Neuronal stem cell (in vitro differentiated cells): ENCODE results near the gene EWSR1.

Source experiments
- DNase-seq: peaks from one replicate; pipeline ENCODE4 v3.0.0-alpha.2; 2013; ENCODE audit warnings: low spot score
- H2AFZ ChIP-seq: one replicate; pipeline ENCODE4 v1.6.1; 2013; ENCODE audit warnings: mild to moderate bottlenecking, low read length, inconsistent platforms
- H2AK5ac ChIP-seq: 2 replicates; pipeline ENCODE4 v1.6.1; 2013; ENCODE audit warnings: low read depth, mild to moderate bottlenecking, inconsistent platforms, low read length, moderate library complexity, mixed read lengths
- H2BK120ac ChIP-seq: 2 replicates; pipeline ENCODE4 v1.6.1; 2013; ENCODE audit warnings: low read depth, mild to moderate bottlenecking, inconsistent platforms, low read length, moderate library complexity, mixed read lengths
- H2BK12ac ChIP-seq: one replicate; pipeline ENCODE4 v1.6.1; 2013; ENCODE audit warnings: low read length, inconsistent platforms
- H2BK15ac ChIP-seq: 2 replicates; pipeline ENCODE4 v1.6.1; 2013; ENCODE audit warnings: mild to moderate bottlenecking, low read length, inconsistent platforms, mixed read lengths
- H2BK5ac ChIP-seq: one replicate; pipeline ENCODE4 v1.6.1; 2013; ENCODE audit warnings: inconsistent platforms, mild to moderate bottlenecking, low read length, moderate library complexity
- H3K14ac ChIP-seq: one replicate; pipeline ENCODE4 v1.6.1; 2013; ENCODE audit warnings: low read length, inconsistent platforms
- H3K18ac ChIP-seq: 2 replicates; pipeline ENCODE4 v1.6.1; 2013; ENCODE audit warnings: low read length, inconsistent platforms
- H3K23ac ChIP-seq: 2 replicates; pipeline ENCODE4 v1.6.1; 2013; ENCODE audit warnings: low read depth, mild to moderate bottlenecking, mixed read lengths, low read length, inconsistent platforms; ENCODE audit not compliant: poor library complexity
- H3K27ac ChIP-seq: replicated peaks from 3 replicates; pipeline ENCODE4 v1.5.1; 2013; ENCODE audit warnings: low read length, inconsistent platforms
- H3K27me3 ChIP-seq, 3 experiments: 2 replicates each; pipeline ENCODE4 v1.6.1; 2013; ENCODE audit warnings: low read length in 3 of 3, mild to moderate bottlenecking in 2 of 3, inconsistent platforms in 1 of 3, low read depth in 1 of 3, mixed read lengths in 1 of 3, moderate library complexity in 1 of 3; ENCODE audit not compliant: control insufficient read depth in 3 of 3, insufficient read depth in 3 of 3
- H3K36me3 ChIP-seq, 2 donors: replicated peaks in 1 of 2; 2 replicates each; pipeline ENCODE4 v1.6.1; 2013; ENCODE audit warnings: low read length in 2 of 2; ENCODE audit not compliant: control insufficient read depth in 2 of 2, insufficient read depth in 2 of 2
- H3K4ac ChIP-seq: 2 replicates; pipeline ENCODE4 v1.6.1; 2013; ENCODE audit warnings: inconsistent platforms, mild to moderate bottlenecking, low read length, moderate library complexity
- H3K4me1 ChIP-seq, 2 donors: 1 replicate in 1 of 2; 2 replicates in 1 of 2; pipeline ENCODE4 v1.6.1; 2013; ENCODE audit warnings: low read length in 2 of 2, low read depth in 1 of 2; ENCODE audit not compliant: control insufficient read depth in 2 of 2, insufficient read depth in 1 of 2
- H3K4me2 ChIP-seq: one replicate; pipeline ENCODE4 v1.6.1; 2013; ENCODE audit warnings: mild to moderate bottlenecking, low read length, inconsistent platforms; ENCODE audit not compliant: insufficient read depth, poor library complexity, severe bottlenecking
- H3K4me3 ChIP-seq, 2 donors: 2 replicates each; pipeline ENCODE4 v1.5.1; 2013; ENCODE audit warnings: low read length in 2 of 2, mild to moderate bottlenecking in 2 of 2, inconsistent platforms in 1 of 2, moderate library complexity in 1 of 2
- H3K79me1 ChIP-seq: one replicate; pipeline ENCODE4 v1.6.1; 2013; ENCODE audit warnings: low read depth, mild to moderate bottlenecking, inconsistent platforms, low read length, moderate library complexity
- H3K9ac ChIP-seq: one replicate; pipeline ENCODE4 v1.6.1; 2013; ENCODE audit warnings: mild to moderate bottlenecking, low read depth, low read length, inconsistent platforms; ENCODE audit not compliant: poor library complexity
- H3K9me3 ChIP-seq, 2 donors: replicated peaks in 1 of 2; 2 replicates each; pipeline versions ENCODE3 to v1.6.1; 2013; ENCODE audit warnings: low read length in 2 of 2, mild to moderate bottlenecking in 2 of 2, inconsistent platforms in 1 of 2, low read depth in 1 of 2, mixed read lengths in 1 of 2, moderate library complexity in 1 of 2; ENCODE audit not compliant: control insufficient read depth in 2 of 2, insufficient read depth in 1 of 2
- H4K8ac ChIP-seq: one replicate; pipeline ENCODE4 v1.6.1; 2013; ENCODE audit warnings: low read depth, mild to moderate bottlenecking, inconsistent platforms, low read length, moderate library complexity
- H4K91ac ChIP-seq: one replicate; pipeline ENCODE4 v1.6.1; 2013; ENCODE audit warnings: low read length, low read depth, mild to moderate bottlenecking, inconsistent platforms; ENCODE audit not compliant: poor library complexity
- WGBS, 2 donors: extraction: QIAGEN DNeasy Blood & Tissue Kit; methylation state at CpG; one replicate each; pipeline ENCODE4 v1.1.7; 2013; ENCODE audit warnings: missing lambda C conversion rate in 2 of 2, mixed read lengths in 1 of 2; ENCODE audit not compliant: insufficient read length in 2 of 2, insufficient replicate concordance in 1 of 2; ENCODE audit errors: extremely low coverage in 2 of 2; 5-methylcytosine and 5-hydroxymethylcytosine counted together

EWSR1 gene

GRCh38 chr22:29308148-29308790 is 40.2 kb downstream of the EWSR1 start:
- Histone ChIP-seq H3K9ac (peak overlapping the region; percentile 82), H3K79me1 (peaks cover 4% of the 10 kb centered on the region), H4K91ac (no peak overlapping the region), H4K8ac (peak overlapping the region; percentile 23), H3K4ac (peak overlapping the region; percentile 93), H3K4me1 (peaks cover 23 to 28% of the 10 kb centered on the region in 2 donors), H2AK5ac (peak overlapping the region; percentile 78), H3K18ac (peak overlapping the region; percentile 76), H2BK15ac (peak overlapping the region; percentile 99), H3K9me3 (peaks cover 0 to under 1% of the 10 kb centered on the region in 2 donors), H2BK12ac (peak overlapping the region; percentile 47), H3K27me3 (peaks cover under 1 to 11% (median 5%) of the 10 kb centered on the region in 3 experiments), H3K27ac (no peak overlapping the region), H2BK5ac (peak overlapping the region; percentile 87), H2AFZ (no peak overlapping the region), H2BK120ac (peak overlapping the region; percentile 24), H3K4me2 (no peak overlapping the region), H3K14ac (peak overlapping the region; percentile 84), H3K23ac (peak overlapping the region; percentile 86), H3K4me3 (no peak overlapping the region), H3K36me3 (no peaks in the 10 kb centered on the region)
- WGBS, 2 donors = no CpG with 5 or more reads among the region's 50 CpGs
- DNase-seq = no peak

- H3K9ac ChIP-seq = no peak overlapping the region
- H3K4me1 ChIP-seq = peaks cover 23 to 28% of the 10 kb centered on the region in 2 donors
- peaks cover 4% of the 10 kb centered on the region for H3K79me1 ChIP-seq
- no peak overlapping the region for H3K4ac ChIP-seq
- H4K91ac ChIP-seq = no peak overlapping the region
- H2BK12ac ChIP-seq = peak overlapping the region; percentile 47
- peaks cover 6 to 17% (median 11%) of the 10 kb centered on the region in 3 experiments for H3K27me3 ChIP-seq
- peak overlapping the region; percentile 78 for H2AK5ac ChIP-seq
- H2BK5ac ChIP-seq = peak overlapping the region; percentile 87
- H3K14ac ChIP-seq = peak overlapping the region; percentile 84
- H3K27ac ChIP-seq = no peak overlapping the region
- H3K18ac ChIP-seq = peak overlapping the region; percentile 76
- peak overlapping the region; percentile 99 for H2BK15ac ChIP-seq
- no CpG with 5 or more reads among the region's 13 CpGs for WGBS, 2 donors
- no peak overlapping the region for H4K8ac ChIP-seq
- H3K23ac ChIP-seq = peak overlapping the region; percentile 86
- H2AFZ ChIP-seq = no peak overlapping the region
- H3K36me3 ChIP-seq = no peaks in the 10 kb centered on the region
- no peak overlapping the region for H3K4me3 ChIP-seq
- H3K9me3 ChIP-seq = peaks cover 0 to 5% of the 10 kb centered on the region in 2 donors
- no peak for DNase-seq
- H2BK120ac ChIP-seq = peak overlapping the region; percentile 24
- H3K4me2 ChIP-seq = no peak overlapping the region
These were observed 40.8 kb downstream of the EWSR1 start for GRCh38 chr22:29308791-29309262.

GRCh38 chr22:29309332-29310064 is 41.4 kb downstream of the EWSR1 start:
- Histone ChIP-seq H2BK5ac (peak overlapping the region; percentile 87), H2AFZ (no peak overlapping the region), H3K27ac (no peak overlapping the region), H4K8ac (no peak overlapping the region), H2BK12ac (no peak overlapping the region), H3K23ac (no peak overlapping the region), H2BK15ac (no peak overlapping the region), H3K9ac (no peak overlapping the region), H3K9me3 (peaks cover 0 to 5% of the 10 kb centered on the region in 2 donors), H3K36me3 (no peaks in the 10 kb centered on the region), H2AK5ac (peak overlapping the region; percentile 78), H3K27me3 (peaks cover 13 to 23% (median 17%) of the 10 kb centered on the region in 3 experiments), H3K18ac (peak overlapping the region; percentile 74), H2BK120ac (peak overlapping the region; percentile 28), H3K4me1 (peaks cover 25 to 28% of the 10 kb centered on the region in 2 donors), H3K4me3 (no peak overlapping the region), H3K14ac (peak overlapping the region; percentile 43), H3K79me1 (peaks cover 4% of the 10 kb centered on the region), H3K4me2 (no peak overlapping the region), H3K4ac (no peak overlapping the region), H4K91ac (no peak overlapping the region)
- WGBS, 2 donors = no CpG with 5 or more reads among the region's 21 CpGs
- no peak for DNase-seq
